Gastrocnemius medialis (tissue), 4 donors: ENCODE measurements around the gene ROPN1L.

Experiments used
- POLR2A ChIP-seq, 2 donors: fragments of 450-650 bp; IDR thresholded peaks; one replicate each; pipeline ENCODE4 v1.6.1; 2017; ENCODE audit warnings: antibody characterized with exemption in 2 of 2, mild to moderate bottlenecking in 2 of 2, moderate library complexity in 2 of 2
- TF ChIP-seq, protein P1 (sequence below), 5 experiments: fragments of 450-650 bp in 3 of 5; fragments of 200-600 bp in 2 of 5; sonication (generic) in 2 of 5; IDR thresholded peaks in 4 of 5; conservative IDR thresholded peaks in 1 of 5; 1 replicate in 4 of 5; 2 replicates in 1 of 5; pipeline ENCODE4 v1.5.1; 2016 to 2019; ENCODE audit warnings: antibody characterized with exemption in 5 of 5, mild to moderate bottlenecking in 3 of 5, moderate library complexity in 3 of 5

DNA sequence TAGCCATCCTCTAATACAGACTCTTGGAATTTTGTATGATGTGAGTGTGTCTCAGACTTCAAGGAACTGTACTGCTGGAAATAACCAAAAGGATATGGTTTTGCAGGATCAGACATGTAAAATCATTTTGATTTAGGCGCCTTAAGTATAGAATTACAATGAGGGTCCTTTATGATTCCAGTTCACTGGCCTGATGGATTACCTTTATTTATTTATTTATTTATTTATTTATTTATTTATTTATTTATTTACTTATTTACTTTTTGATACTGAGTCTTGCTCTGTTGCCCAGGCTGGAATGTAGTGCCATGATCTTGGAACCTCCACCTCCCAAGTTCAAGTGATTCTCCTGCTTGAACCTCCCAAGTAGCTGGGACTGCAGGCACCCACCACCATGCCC lies 37.9 kb upstream of the ROPN1L start:
- TF ChIP-seq, protein P1, sequence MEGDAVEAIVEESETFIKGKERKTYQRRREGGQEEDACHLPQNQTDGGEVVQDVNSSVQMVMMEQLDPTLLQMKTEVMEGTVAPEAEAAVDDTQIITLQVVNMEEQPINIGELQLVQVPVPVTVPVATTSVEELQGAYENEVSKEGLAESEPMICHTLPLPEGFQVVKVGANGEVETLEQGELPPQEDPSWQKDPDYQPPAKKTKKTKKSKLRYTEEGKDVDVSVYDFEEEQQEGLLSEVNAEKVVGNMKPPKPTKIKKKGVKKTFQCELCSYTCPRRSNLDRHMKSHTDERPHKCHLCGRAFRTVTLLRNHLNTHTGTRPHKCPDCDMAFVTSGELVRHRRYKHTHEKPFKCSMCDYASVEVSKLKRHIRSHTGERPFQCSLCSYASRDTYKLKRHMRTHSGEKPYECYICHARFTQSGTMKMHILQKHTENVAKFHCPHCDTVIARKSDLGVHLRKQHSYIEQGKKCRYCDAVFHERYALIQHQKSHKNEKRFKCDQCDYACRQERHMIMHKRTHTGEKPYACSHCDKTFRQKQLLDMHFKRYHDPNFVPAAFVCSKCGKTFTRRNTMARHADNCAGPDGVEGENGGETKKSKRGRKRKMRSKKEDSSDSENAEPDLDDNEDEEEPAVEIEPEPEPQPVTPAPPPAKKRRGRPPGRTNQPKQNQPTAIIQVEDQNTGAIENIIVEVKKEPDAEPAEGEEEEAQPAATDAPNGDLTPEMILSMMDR (IDR thresholded peaks at IDR 0.05 in 4 of 5, conservative IDR thresholded peaks at IDR 0.05 in 1 of 5) = no peak
- TF ChIP-seq POLR2A (IDR thresholded peaks at IDR 0.05) = no peak
